ENCODE results near the gene WBP4. TPM values are rescaled to one million over a fixed set of nuclear protein-coding genes. Genes with fewer than 3 reads are reported as not detected.

Gene WBP4
- total and polyA plus RNA-seq, 2 of the 13 experiments (the other 11 are each of a cell fraction or from before 2014, with no cell fraction given): 6.7 to 11.7 TPM

DNA sequence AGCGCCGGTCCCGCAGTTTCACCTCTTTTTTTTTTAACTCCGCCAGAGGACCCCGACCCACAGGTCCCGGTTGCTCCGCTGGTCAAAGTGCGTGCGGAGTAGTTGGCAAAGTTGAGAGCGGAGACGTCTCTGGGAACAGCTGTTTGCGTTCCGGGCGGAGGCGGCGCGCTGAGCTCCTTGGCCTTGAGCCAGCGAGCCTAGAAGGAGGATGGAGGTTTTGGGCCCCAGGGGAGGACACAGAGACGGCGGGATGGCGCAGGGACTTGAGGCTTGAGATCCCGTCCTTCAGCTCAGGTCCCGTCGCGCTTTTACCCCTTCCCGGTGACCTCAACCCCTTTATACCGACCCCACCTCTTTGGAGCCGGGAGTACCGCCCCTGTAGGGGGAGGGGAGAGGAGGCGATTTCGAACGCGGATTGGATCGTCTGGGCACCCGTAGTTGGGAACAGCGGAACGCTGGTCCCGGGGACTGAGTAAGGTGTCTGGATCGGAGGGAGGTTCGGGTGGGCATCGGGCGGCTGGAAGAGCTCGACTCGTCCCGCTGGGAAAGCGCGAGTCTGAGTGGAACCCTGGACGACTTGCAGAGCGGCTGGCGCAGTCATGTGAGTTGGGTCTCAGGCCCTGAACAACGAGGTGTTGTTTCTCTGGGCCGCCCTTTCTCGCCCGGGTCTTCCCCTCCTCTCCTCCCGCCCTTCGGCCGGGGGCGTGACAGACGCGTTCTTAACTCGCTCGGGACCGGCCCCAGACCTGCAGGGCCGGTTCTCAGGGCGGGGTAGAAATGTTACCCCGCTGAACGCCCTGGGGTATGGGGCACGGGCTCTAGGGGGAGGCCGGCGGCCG, at the start of gene WBP4 (continued):
- TF ChIP-seq, protein P1, sequence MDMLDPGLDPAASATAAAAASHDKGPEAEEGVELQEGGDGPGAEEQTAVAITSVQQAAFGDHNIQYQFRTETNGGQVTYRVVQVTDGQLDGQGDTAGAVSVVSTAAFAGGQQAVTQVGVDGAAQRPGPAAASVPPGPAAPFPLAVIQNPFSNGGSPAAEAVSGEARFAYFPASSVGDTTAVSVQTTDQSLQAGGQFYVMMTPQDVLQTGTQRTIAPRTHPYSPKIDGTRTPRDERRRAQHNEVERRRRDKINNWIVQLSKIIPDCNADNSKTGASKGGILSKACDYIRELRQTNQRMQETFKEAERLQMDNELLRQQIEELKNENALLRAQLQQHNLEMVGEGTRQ (IDR thresholded peaks at IDR 0.05; ENCODE audit: low read depth, low read length): no peak
- TF ChIP-seq, protein P1 (CRISPR knock-in tag; IDR thresholded peaks at IDR 0.05; ENCODE audit: borderline replicate concordance): peak; percentile 62; the same call in 1 of the 2 replicates
- TF ChIP-seq ZNF550 (CRISPR knock-in tag; IDR thresholded peaks at IDR 0.05; ENCODE audit: borderline replicate concordance): no peak
- TF ChIP-seq ZNF841 (CRISPR knock-in tag; IDR thresholded peaks at IDR 0.05; ENCODE audit: borderline replicate concordance): no peak
- TF ChIP-seq HNF4G (IDR thresholded peaks at IDR 0.05; ENCODE audit: borderline replicate concordance, low read depth, low read length): peak; percentile 38; the same call in 1 of the 2 replicates
- no peak for TF ChIP-seq HNF4G (CRISPR knock-in tag; IDR thresholded peaks at IDR 0.05; ENCODE audit: borderline replicate concordance, low read depth)
- TF ChIP-seq, protein P2, sequence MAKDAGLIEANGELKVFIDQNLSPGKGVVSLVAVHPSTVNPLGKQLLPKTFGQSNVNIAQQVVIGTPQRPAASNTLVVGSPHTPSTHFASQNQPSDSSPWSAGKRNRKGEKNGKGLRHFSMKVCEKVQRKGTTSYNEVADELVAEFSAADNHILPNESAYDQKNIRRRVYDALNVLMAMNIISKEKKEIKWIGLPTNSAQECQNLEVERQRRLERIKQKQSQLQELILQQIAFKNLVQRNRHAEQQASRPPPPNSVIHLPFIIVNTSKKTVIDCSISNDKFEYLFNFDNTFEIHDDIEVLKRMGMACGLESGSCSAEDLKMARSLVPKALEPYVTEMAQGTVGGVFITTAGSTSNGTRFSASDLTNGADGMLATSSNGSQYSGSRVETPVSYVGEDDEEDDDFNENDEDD (CRISPR knock-in tag; IDR thresholded peaks at IDR 0.05; ENCODE audit: borderline replicate concordance): peak; percentile 72; the same call in 1 of the 2 replicates
- TF ChIP-seq, protein P3, sequence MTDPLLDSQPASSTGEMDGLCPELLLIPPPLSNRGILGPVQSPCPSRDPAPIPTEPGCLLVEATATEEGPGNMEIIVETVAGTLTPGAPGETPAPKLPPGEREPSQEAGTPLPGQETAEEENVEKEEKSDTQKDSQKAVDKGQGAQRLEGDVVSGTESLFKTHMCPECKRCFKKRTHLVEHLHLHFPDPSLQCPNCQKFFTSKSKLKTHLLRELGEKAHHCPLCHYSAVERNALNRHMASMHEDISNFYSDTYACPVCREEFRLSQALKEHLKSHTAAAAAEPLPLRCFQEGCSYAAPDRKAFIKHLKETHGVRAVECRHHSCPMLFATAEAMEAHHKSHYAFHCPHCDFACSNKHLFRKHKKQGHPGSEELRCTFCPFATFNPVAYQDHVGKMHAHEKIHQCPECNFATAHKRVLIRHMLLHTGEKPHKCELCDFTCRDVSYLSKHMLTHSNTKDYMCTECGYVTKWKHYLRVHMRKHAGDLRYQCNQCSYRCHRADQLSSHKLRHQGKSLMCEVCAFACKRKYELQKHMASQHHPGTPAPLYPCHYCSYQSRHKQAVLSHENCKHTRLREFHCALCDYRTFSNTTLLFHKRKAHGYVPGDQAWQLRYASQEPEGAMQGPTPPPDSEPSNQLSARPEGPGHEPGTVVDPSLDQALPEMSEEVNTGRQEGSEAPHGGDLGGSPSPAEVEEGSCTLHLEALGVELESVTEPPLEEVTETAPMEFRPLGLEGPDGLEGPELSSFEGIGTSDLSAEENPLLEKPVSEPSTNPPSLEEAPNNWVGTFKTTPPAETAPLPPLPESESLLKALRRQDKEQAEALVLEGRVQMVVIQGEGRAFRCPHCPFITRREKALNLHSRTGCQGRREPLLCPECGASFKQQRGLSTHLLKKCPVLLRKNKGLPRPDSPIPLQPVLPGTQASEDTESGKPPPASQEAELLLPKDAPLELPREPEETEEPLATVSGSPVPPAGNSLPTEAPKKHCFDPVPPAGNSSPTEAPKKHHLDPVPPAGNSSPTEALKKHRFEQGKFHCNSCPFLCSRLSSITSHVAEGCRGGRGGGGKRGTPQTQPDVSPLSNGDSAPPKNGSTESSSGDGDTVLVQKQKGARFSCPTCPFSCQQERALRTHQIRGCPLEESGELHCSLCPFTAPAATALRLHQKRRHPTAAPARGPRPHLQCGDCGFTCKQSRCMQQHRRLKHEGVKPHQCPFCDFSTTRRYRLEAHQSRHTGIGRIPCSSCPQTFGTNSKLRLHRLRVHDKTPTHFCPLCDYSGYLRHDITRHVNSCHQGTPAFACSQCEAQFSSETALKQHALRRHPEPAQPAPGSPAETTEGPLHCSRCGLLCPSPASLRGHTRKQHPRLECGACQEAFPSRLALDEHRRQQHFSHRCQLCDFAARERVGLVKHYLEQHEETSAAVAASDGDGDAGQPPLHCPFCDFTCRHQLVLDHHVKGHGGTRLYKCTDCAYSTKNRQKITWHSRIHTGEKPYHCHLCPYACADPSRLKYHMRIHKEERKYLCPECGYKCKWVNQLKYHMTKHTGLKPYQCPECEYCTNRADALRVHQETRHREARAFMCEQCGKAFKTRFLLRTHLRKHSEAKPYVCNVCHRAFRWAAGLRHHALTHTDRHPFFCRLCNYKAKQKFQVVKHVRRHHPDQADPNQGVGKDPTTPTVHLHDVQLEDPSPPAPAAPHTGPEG (CRISPR knock-in tag; IDR thresholded peaks at IDR 0.05): peak; percentile 20; the same call in 1 of the 2 replicates
- TF ChIP-seq ELF4 (CRISPR knock-in tag; IDR thresholded peaks at IDR 0.05; ENCODE audit: borderline replicate concordance): peak; percentile 64; the same call in 1 of the 2 replicates
- TF ChIP-seq ZNF777 (CRISPR knock-in tag; IDR thresholded peaks at IDR 0.05): peak; percentile 63
- peak; percentile 87 for TF ChIP-seq HDAC1 (CRISPR knock-in tag; IDR thresholded peaks at IDR 0.05)
- TF ChIP-seq, protein P4, sequence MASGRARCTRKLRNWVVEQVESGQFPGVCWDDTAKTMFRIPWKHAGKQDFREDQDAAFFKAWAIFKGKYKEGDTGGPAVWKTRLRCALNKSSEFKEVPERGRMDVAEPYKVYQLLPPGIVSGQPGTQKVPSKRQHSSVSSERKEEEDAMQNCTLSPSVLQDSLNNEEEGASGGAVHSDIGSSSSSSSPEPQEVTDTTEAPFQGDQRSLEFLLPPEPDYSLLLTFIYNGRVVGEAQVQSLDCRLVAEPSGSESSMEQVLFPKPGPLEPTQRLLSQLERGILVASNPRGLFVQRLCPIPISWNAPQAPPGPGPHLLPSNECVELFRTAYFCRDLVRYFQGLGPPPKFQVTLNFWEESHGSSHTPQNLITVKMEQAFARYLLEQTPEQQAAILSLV (CRISPR knock-in tag; IDR thresholded peaks at IDR 0.05; ENCODE audit: borderline replicate concordance): no peak
- peak; percentile 80; the same call in 1 of the 2 replicates for TF ChIP-seq ZIK1 (CRISPR knock-in tag; IDR thresholded peaks at IDR 0.05; ENCODE audit: borderline replicate concordance, low read depth)
- TF ChIP-seq, protein P5, sequence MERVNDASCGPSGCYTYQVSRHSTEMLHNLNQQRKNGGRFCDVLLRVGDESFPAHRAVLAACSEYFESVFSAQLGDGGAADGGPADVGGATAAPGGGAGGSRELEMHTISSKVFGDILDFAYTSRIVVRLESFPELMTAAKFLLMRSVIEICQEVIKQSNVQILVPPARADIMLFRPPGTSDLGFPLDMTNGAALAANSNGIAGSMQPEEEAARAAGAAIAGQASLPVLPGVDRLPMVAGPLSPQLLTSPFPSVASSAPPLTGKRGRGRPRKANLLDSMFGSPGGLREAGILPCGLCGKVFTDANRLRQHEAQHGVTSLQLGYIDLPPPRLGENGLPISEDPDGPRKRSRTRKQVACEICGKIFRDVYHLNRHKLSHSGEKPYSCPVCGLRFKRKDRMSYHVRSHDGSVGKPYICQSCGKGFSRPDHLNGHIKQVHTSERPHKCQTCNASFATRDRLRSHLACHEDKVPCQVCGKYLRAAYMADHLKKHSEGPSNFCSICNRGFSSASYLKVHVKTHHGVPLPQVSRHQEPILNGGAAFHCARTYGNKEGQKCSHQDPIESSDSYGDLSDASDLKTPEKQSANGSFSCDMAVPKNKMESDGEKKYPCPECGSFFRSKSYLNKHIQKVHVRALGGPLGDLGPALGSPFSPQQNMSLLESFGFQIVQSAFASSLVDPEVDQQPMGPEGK (CRISPR knock-in tag; IDR thresholded peaks at IDR 0.05): peak; percentile 66
- peak; percentile 93 for TF ChIP-seq TBX3 (IDR thresholded peaks at IDR 0.05; ENCODE audit: borderline replicate concordance)

Measured in HepG2 (cell line).